OCI-LY1 (cell line): ENCODE measurements around the gene ATP7B.

Experiments used
- H2AFZ ChIP-seq: fragments of 200-600 bp; sonication (generic), shearing (Covaris generic); 2 replicates; pipeline ENCODE4 v1.6.0; 2014; ENCODE audit warnings: antibody characterized with exemption, mild to moderate bottlenecking, low read length
- H3F3A ChIP-seq: fragments of 200-600 bp; sonication (generic), shearing (Covaris generic); 2 replicates; pipeline ENCODE4 v1.6.0; 2014; ENCODE audit warnings: mild to moderate bottlenecking, antibody characterized with exemption, low read length, moderate library complexity; ENCODE audit not compliant: insufficient read depth
- H3K27ac ChIP-seq: fragments of 200-600 bp; sonication (generic); 2 replicates; pipeline ENCODE4 v1.5.1; 2014; ENCODE audit warnings: low read length, mixed run types, mild to moderate bottlenecking, low read depth; ENCODE audit not compliant: poor library complexity, severe bottlenecking
- H3K27me3 ChIP-seq: fragments of 200-600 bp; sonication (generic); 2 replicates; pipeline ENCODE4 v1.6.0; 2014; ENCODE audit warnings: antibody characterized with exemption, mild to moderate bottlenecking, low read length, moderate library complexity; ENCODE audit not compliant: insufficient read depth
- H3K36me3 ChIP-seq: fragments of 200-600 bp; sonication (generic); 2 replicates; pipeline ENCODE4 v1.6.1; 2014; ENCODE audit warnings: mild to moderate bottlenecking, antibody characterized with exemption, low read length, moderate library complexity, mixed read lengths; ENCODE audit not compliant: insufficient read depth
- H3K4me1 ChIP-seq: fragments of 200-600 bp; sonication (generic); 2 replicates; pipeline ENCODE4 v1.5.1; 2014; ENCODE audit warnings: mild to moderate bottlenecking, low read length, moderate library complexity; ENCODE audit not compliant: insufficient read depth, severe bottlenecking
- H3K4me2 ChIP-seq: fragments of 200-600 bp; sonication (generic), shearing (Covaris generic); 2 replicates; pipeline ENCODE4 v1.6.1; 2014; ENCODE audit warnings: low read length
- H3K4me3 ChIP-seq: fragments of 200-600 bp; sonication (generic); 2 replicates; pipeline ENCODE4 v1.5.1; 2014; ENCODE audit warnings: low read length, low read depth, mild to moderate bottlenecking, mixed read lengths; ENCODE audit not compliant: poor library complexity, severe bottlenecking
- H3K79me2 ChIP-seq: fragments of 200-600 bp; shearing (Covaris generic); 2 replicates; pipeline ENCODE4 v1.6.1; 2016; ENCODE audit warnings: mixed run types, low read length, mixed read lengths; ENCODE audit not compliant: insufficient read depth
- H3K9ac ChIP-seq: fragments of 200-600 bp; sonication (generic), shearing (Covaris generic); 2 replicates; pipeline ENCODE4 v1.6.1; 2014; ENCODE audit warnings: mild to moderate bottlenecking, low read length, mixed read lengths
- H3K9me2 ChIP-seq: fragments of 200-600 bp; sonication (generic), shearing (Covaris generic); 2 replicates; pipeline ENCODE4 v1.6.1; 2014; ENCODE audit warnings: low read depth, mild to moderate bottlenecking, low read length, mixed read lengths
- H3K9me3 ChIP-seq: fragments of 200-600 bp; shearing (Covaris generic); 2 replicates; pipeline ENCODE4 v1.6.1; 2014; ENCODE audit warnings: low read length, mixed read lengths
- H4K20me1 ChIP-seq: fragments of 200-600 bp; sonication (generic), shearing (Covaris generic); 2 replicates; pipeline ENCODE4 v1.6.0; 2016; ENCODE audit warnings: mild to moderate bottlenecking, low read length; ENCODE audit not compliant: insufficient read depth
- EZH2 ChIP-seq: fragments of 200-600 bp; sonication (generic), shearing (Covaris generic); IDR thresholded peaks from 2 replicates; pipeline ENCODE4 v1.8.0; 2017; ENCODE audit warnings: borderline replicate concordance, mixed run types, mild to moderate bottlenecking, antibody characterized with exemption, low read length, moderate library complexity, mixed read lengths
- TF ChIP-seq, protein P1 (sequence below): fragments of 200-600 bp; sonication (generic), shearing (Covaris generic); IDR thresholded peaks from 2 replicates; pipeline ENCODE4 v1.5.1; 2017; ENCODE audit warnings: mild to moderate bottlenecking, antibody characterized with exemption, low read length, moderate library complexity, mixed read lengths

Gene ATP7B

DNA sequence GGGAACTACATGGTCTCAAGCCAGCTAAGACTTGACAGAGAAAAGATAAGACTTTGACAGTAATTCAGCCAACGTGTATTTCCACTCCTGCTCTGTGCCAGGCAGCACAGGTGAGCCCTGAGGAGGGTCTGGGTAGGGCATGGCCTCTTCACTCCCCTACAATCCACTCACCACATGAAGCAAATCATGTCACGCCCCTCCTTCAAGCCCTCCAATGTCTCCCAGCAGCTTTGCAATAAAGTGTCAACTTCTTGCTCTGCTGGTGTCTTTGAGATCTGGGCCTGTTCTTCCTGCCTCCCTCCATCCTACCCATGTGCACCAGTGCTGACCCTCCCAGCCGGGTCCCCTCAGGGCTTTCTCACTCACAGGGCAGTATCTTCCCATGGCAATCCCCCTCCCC is 91.0 kb downstream of the ATP7B start:
- Histone ChIP-seq H3K9me2 (no peaks in the 10 kb centered on the region), H3K4me1 (no peaks in the 10 kb centered on the region), H3K27ac (no peak overlapping the region), H3K27me3 (0 out of 2 replicates have a peak, but pooled peaks cover 10% of the 10 kb centered on the region), H3K79me2 (no peaks in the 10 kb centered on the region), H3F3A (no peaks in the 10 kb centered on the region), H3K9me3 (no peaks in the 10 kb centered on the region), H3K36me3 (no peaks in the 10 kb centered on the region), H4K20me1 (no peaks in the 10 kb centered on the region), H2AFZ (no peak overlapping the region), H3K4me2 (no peak overlapping the region), H3K4me3 (no peak overlapping the region), H3K9ac (no peak overlapping the region)
- TF ChIP-seq, protein P1, sequence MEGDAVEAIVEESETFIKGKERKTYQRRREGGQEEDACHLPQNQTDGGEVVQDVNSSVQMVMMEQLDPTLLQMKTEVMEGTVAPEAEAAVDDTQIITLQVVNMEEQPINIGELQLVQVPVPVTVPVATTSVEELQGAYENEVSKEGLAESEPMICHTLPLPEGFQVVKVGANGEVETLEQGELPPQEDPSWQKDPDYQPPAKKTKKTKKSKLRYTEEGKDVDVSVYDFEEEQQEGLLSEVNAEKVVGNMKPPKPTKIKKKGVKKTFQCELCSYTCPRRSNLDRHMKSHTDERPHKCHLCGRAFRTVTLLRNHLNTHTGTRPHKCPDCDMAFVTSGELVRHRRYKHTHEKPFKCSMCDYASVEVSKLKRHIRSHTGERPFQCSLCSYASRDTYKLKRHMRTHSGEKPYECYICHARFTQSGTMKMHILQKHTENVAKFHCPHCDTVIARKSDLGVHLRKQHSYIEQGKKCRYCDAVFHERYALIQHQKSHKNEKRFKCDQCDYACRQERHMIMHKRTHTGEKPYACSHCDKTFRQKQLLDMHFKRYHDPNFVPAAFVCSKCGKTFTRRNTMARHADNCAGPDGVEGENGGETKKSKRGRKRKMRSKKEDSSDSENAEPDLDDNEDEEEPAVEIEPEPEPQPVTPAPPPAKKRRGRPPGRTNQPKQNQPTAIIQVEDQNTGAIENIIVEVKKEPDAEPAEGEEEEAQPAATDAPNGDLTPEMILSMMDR, result no peak
- TF ChIP-seq EZH2, result no peak

DNA sequence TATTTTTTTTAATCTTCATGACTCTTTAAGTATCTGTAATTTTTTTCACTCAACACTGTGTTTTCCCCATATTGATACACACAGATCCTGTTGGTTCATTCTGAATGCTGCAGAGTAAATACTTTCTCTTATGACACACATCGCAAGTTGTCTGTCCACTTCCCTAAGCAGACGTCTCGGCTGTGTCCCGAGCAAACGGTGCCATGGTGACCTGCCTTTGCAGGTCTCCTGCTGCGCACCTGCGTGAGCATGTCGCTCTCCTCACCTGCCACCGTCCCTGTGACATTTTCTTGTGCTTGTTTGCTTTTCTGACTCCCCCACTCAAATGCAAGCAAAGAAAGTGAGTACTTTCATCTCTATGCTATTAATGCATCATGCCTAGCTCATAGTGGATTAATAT is 91.7 kb downstream of the ATP7B start:
- Histone ChIP-seq H4K20me1 (no peaks in the 10 kb centered on the region), H3K79me2 (no peaks in the 10 kb centered on the region), H3K4me3 (no peak overlapping the region), H3K9me3 (no peaks in the 10 kb centered on the region), H3K4me1 (no peaks in the 10 kb centered on the region), H3K4me2 (no peak overlapping the region), H3K9ac (no peak overlapping the region), H3K27me3 (peaks cover 13% of the 10 kb centered on the region; the same call in 1 of the 2 replicates), H3K36me3 (no peaks in the 10 kb centered on the region), H3K9me2 (no peaks in the 10 kb centered on the region), H2AFZ (no peak overlapping the region), H3F3A (no peaks in the 10 kb centered on the region), H3K27ac (no peak overlapping the region)
- TF ChIP-seq, protein P1, result no peak
- no peak for TF ChIP-seq EZH2

DNA sequence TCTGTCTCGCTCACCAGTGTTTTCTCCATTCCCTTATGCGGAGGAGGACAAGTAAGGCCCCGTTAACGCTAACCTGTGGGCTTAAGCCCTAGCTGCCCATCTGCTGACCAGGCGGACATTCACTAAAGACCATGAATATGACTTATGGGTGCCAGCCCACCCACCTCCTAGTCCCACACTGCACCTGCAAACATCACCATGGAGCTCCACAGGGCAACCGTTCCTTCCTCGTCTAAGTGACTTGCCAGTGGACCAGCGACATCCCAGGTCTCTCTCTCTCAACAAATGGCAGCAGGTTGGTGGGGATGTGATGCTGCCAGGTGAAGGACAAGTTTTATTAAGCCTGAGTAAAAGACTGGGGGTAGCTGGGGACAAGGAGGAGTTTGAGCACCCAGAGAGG is 94.3 kb downstream of the ATP7B start:
- Histone ChIP-seq H3K9me3 (no peaks in the 10 kb centered on the region), H3K27ac (no peak overlapping the region), H3K4me3 (no peak overlapping the region), H3K27me3 (peaks cover 14% of the 10 kb centered on the region; the same call in 1 of the 2 replicates), H3K79me2 (no peaks in the 10 kb centered on the region), H3K4me1 (no peaks in the 10 kb centered on the region), H2AFZ (no peak overlapping the region), H3K36me3 (no peaks in the 10 kb centered on the region), H4K20me1 (no peaks in the 10 kb centered on the region), H3K4me2 (no peak overlapping the region), H3K9me2 (no peaks in the 10 kb centered on the region), H3F3A (no peaks in the 10 kb centered on the region), H3K9ac (no peak overlapping the region)
- TF ChIP-seq, protein P1, result no peak
- TF ChIP-seq EZH2, result no peak
